ENCODE data around the gene RBM17. TPM values are rescaled to one million over a fixed set of nuclear protein-coding genes. Genes with fewer than 3 reads are reported as not detected.
"Not testable (repeated sequence)": the region's sequence is repeated elsewhere in the genome, so short reads cannot be mapped to it uniquely, and the experiment has no call there.

Gene RBM17
- total RNA-seq, 1 donor from 2014 or later, result 113 TPM

DNA sequence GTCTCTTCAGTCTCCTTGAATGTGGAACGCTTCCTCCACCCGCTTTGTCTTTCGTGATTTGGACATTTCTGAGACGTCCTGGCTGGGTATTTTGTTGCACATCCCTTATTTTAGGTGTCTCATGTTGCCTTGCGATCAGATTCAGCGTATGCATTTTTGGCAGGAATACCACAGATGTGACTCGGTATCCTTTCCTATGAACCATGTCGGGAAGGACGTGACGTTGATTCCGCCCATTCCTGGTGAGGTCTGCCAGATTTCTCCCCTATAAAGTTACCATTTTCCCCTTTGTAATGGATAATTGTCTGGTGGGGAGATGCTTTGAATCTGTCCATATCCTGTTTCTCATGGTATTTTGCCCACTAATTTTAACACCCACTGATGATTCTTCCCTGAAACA, 49.6 kb downstream of the RBM17 start:
- TF ChIP-seq CTCF (IDR thresholded peaks at IDR 0.05; ENCODE audit: unreplicated experiment), result no peak
- H3K4me3 Mint-ChIP-seq (ENCODE audit: unreplicated experiment), result no peak overlapping the region
- peaks cover 3% of the 10 kb centered on the region for H3K36me3 Mint-ChIP-seq (ENCODE audit: low read depth, unreplicated experiment)
- no peaks in the 10 kb centered on the region for H3K9me3 Mint-ChIP-seq (ENCODE audit: unreplicated experiment)
- DNase-seq (ENCODE audit: low spot score), result no peak
- H3K27ac Mint-ChIP-seq (ENCODE audit: unreplicated experiment), result no peak overlapping the region
- peaks cover 2% of the 10 kb centered on the region for H3K4me1 Mint-ChIP-seq (ENCODE audit: unreplicated experiment)
- peaks cover 3% of the 10 kb centered on the region for H3K27me3 Mint-ChIP-seq (ENCODE audit: unreplicated experiment)

DNA sequence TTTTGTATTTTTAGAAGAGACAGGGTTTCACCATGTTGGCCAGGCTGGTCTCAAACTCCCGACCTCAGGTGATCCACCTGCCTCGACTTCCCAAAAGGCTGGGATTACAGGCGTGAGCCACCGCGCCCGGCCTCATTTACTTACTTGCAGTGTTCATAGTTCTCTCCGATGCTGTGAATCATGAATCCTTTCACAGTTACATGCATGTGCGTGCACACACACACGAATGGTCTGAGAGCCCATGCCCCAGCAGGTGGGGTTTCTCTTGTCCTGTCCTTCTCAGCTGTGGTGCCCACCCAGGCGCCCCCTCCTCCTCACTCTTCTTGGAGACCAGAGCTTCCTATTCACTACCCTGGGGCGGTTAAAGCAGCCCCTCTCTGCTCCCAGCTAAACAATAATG, 50.6 kb downstream of the RBM17 start:
- Mint-ChIP-seq H3K9me3 (ENCODE audit: unreplicated experiment) (no peaks in the 10 kb centered on the region), H3K36me3 (ENCODE audit: low read depth, unreplicated experiment) (peaks cover 6% of the 10 kb centered on the region), H3K27me3 (ENCODE audit: unreplicated experiment) (peaks cover 12% of the 10 kb centered on the region), H3K4me3 (ENCODE audit: unreplicated experiment) (no peak overlapping the region), H3K27ac (ENCODE audit: unreplicated experiment) (no peak overlapping the region), H3K4me1 (ENCODE audit: unreplicated experiment) (peaks cover 9% of the 10 kb centered on the region)
- TF ChIP-seq CTCF (IDR thresholded peaks at IDR 0.05; ENCODE audit: unreplicated experiment), result no peak
- DNase-seq (ENCODE audit: low spot score), result no peak

- TF ChIP-seq CTCF (IDR thresholded peaks at IDR 0.05; ENCODE audit: unreplicated experiment), result no peak
- H3K36me3 Mint-ChIP-seq (ENCODE audit: low read depth, unreplicated experiment), result peaks cover 6% of the 10 kb centered on the region
These were observed 51.5 kb downstream of the RBM17 start for GRCh38 chr10:6140141-6140841.

GRCh38 chr10:6140965-6141295, 52.1 kb downstream of the RBM17 start:
- Mint-ChIP-seq H3K9me3 (ENCODE audit: unreplicated experiment) (no peaks in the 10 kb centered on the region), H3K27ac (ENCODE audit: unreplicated experiment) (no peak overlapping the region), H3K27me3 (ENCODE audit: unreplicated experiment) (peaks cover 12% of the 10 kb centered on the region), H3K36me3 (ENCODE audit: low read depth, unreplicated experiment) (peaks cover 4% of the 10 kb centered on the region), H3K4me1 (ENCODE audit: unreplicated experiment) (peaks cover 9% of the 10 kb centered on the region), H3K4me3 (ENCODE audit: unreplicated experiment) (no peak overlapping the region)
- TF ChIP-seq CTCF (IDR thresholded peaks at IDR 0.05; ENCODE audit: unreplicated experiment), result no peak
- DNase-seq (ENCODE audit: low spot score), result no peak

More at GRCh38 chr10:6140141-6140841, 51.5 kb downstream of the RBM17 start:
- DNase-seq (ENCODE audit: low spot score), result no peak
- Mint-ChIP-seq H3K9me3 (ENCODE audit: unreplicated experiment) (no peaks in the 10 kb centered on the region), H3K4me1 (ENCODE audit: unreplicated experiment) (peaks cover 9% of the 10 kb centered on the region), H3K4me3 (ENCODE audit: unreplicated experiment) (no peak overlapping the region), H3K27me3 (ENCODE audit: unreplicated experiment) (peaks cover 12% of the 10 kb centered on the region), H3K27ac (ENCODE audit: unreplicated experiment) (no peak overlapping the region)

DNA sequence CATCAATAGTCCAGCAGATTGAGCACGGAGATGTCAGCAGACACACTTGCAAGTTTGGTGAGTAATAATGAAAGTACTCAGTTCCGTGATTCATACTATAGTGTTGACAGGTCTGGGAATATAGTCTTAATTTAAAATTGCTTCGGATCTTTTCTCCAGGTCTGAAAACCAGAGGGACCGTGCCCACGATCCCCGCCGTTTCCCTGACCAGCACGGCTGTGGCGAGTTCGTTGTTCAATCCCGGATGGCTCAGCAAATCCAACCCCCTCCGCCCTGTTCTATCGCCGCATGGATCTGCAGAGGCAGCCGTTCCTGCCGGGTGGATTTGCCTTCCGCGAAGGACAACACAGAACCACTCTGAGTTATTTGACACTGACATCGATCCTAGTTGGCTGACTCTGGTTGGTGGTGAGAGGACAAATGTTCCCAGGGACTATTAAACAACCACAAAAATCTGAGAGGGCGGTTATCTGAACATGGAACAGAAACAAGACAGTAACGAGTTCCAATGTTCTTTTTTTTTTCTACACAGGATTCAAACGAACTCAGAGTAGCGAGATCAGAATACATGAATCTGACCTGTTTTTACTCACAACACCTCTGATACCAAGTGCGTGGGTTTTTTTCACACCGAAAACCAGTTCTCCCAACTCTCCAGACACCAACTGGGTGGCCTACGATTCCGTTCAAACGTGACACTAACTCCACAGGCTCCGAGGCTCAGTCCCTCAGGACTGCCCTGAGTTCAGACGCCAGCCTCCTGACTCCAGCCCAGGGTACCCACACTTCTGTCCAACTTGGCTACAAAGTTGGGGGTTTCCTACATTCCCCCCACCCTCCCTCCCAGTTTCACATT, 52.7 kb downstream of the RBM17 start:
- no peak for TF ChIP-seq CTCF (IDR thresholded peaks at IDR 0.05; ENCODE audit: unreplicated experiment)
- Mint-ChIP-seq H3K4me1 (ENCODE audit: unreplicated experiment) (peaks cover 11% of the 10 kb centered on the region), H3K9me3 (ENCODE audit: unreplicated experiment) (no peaks in the 10 kb centered on the region), H3K4me3 (ENCODE audit: unreplicated experiment) (no peak overlapping the region), H3K27me3 (ENCODE audit: unreplicated experiment) (peaks cover 12% of the 10 kb centered on the region), H3K36me3 (ENCODE audit: low read depth, unreplicated experiment) (peaks cover 4% of the 10 kb centered on the region), H3K27ac (ENCODE audit: unreplicated experiment) (no peak overlapping the region)
- no peak for DNase-seq (ENCODE audit: low spot score)

DNA sequence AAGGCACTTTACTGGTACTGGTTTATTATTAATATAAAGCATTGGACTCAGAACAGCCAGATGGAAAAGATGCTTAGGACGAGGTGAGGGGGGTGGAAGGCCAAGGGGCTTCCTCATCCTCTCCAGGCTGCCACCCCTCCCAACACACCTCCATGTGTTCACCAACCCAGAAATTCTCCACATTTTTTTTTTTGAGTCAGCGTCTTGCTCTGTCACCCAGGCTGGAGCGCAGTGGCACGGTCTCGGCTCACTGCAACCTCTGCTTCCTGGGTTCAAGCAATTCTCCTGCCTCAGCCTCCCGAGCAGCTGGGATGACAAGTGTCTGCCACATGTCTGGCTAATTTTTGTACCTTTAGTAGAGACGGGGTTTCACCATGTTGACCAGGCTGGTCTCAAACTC, 53.4 kb downstream of the RBM17 start:
- H3K9me3 Mint-ChIP-seq (ENCODE audit: unreplicated experiment); H3K36me3 Mint-ChIP-seq (ENCODE audit: low read depth, unreplicated experiment); H3K4me3 Mint-ChIP-seq (ENCODE audit: unreplicated experiment); H3K27ac Mint-ChIP-seq (ENCODE audit: unreplicated experiment); DNase-seq (ENCODE audit: low spot score): not testable (repeated sequence)
- H3K4me1 Mint-ChIP-seq (ENCODE audit: unreplicated experiment), result peaks cover 11% of the 10 kb centered on the region
- peaks cover 13% of the 10 kb centered on the region for H3K27me3 Mint-ChIP-seq (ENCODE audit: unreplicated experiment)

Data from endothelial cell (in vitro differentiated cells).